GM12865 (cell line): Measurements from ENCODE around the gene BACE2.

Source experiments
- DNase-seq: peaks from one replicate; pipeline ENCODE4 v3.0.0; 2010; ENCODE audit warnings: low read depth
- H3K4me3 ChIP-seq: 2 replicates; pipeline ENCODE4 v1.5.1; 2011; ENCODE audit warnings: mild to moderate bottlenecking, low read depth, low read length, control low read depth
- CTCF ChIP-seq: IDR thresholded peaks from 2 replicates; pipeline ENCODE4 v1.5.1; 2011; ENCODE audit warnings: low read length, control low read depth, low read depth, inconsistent platforms; ENCODE audit not compliant: insufficient read depth; ENCODE audit errors: missing control alignments

The BACE2 gene

GRCh38 chr21:41147979-41148355 is 20.0 kb upstream of the BACE2 start:
- no peak for TF ChIP-seq CTCF
- H3K4me3 ChIP-seq, result no peak overlapping the region
- no peak for DNase-seq

- no peak overlapping the region for H3K4me3 ChIP-seq
- no peak for TF ChIP-seq CTCF
- no peak for DNase-seq
Measured at GRCh38 chr21:41148798-41149197, 19.2 kb upstream of the BACE2 start.

GRCh38 chr21:41149199-41149598 is 18.8 kb upstream of the BACE2 start:
- no peak overlapping the region for H3K4me3 ChIP-seq
- no peak for TF ChIP-seq CTCF
- DNase-seq, result no peak

GRCh38 chr21:41152147-41152546 is 15.8 kb upstream of the BACE2 start:
- DNase-seq, result no peak
- H3K4me3 ChIP-seq, result no peak overlapping the region
- TF ChIP-seq CTCF, result no peak

GRCh38 chr21:41153443-41153842 is 14.5 kb upstream of the BACE2 start:
- no peak overlapping the region for H3K4me3 ChIP-seq
- no peak for TF ChIP-seq CTCF
- no peak for DNase-seq

- no peak for TF ChIP-seq CTCF
- no peak overlapping the region for H3K4me3 ChIP-seq
- no peak for DNase-seq
Measured at GRCh38 chr21:41156142-41156541, 11.8 kb upstream of the BACE2 start.

- DNase-seq, result no peak
- H3K4me3 ChIP-seq, result no peak overlapping the region
- no peak for TF ChIP-seq CTCF
Measured at GRCh38 chr21:41158026-41158425, 9.9 kb upstream of the BACE2 start.
